NCI-H2107 (cell line): ENCODE data around the gene P2RY11.

Experiments
- DNase-seq: peaks from one replicate; lab custom pipeline; 2025; lab: John Stamatoyannopoulos, UW

The P2RY11 gene

GRCh38 chr19:10113964-10114650 lies 2.6 kb downstream of the P2RY11 start:
- DNase-seq, result no peak

DNA sequence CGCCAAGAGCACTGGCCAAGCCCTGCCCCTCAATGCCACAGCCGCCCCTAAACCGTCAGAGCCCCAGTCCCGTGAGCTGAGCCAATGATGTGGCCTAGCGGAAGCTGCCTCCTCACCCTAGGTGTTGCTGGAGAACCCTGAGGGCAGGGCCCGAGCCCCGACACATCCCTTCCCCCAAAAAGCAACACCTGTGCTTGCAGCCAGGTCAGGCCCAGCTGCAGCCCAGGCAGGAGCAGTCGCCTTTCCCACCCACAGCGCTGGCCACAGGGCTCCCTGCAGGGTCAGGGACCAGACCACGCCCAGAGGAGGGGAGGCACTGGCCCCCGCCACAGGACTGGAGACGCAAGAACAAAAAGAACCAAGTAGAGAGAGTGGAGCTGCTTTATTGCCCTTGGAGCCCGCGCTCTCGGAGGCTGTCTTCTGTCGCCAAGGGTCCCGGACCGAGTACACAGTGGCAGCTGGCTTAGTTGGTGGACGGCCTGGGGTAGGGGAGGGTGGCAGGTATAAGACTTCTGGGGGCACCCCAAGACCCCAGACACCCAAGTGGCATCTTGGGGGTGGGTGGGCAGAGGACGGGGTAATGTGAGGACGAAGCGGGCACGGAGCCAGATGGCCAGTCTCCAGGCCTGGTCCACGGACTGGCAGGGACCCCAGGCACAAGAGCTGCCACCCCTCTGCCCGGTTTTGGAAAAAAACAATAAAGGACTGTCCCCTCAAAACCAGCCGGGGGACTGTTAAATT lies 3.3 kb downstream of the P2RY11 start:
- DNase-seq, result no peak

GRCh38 chr19:10115392-10116084 lies 4.0 kb downstream of the P2RY11 start:
- DNase-seq, result no peak

DNA sequence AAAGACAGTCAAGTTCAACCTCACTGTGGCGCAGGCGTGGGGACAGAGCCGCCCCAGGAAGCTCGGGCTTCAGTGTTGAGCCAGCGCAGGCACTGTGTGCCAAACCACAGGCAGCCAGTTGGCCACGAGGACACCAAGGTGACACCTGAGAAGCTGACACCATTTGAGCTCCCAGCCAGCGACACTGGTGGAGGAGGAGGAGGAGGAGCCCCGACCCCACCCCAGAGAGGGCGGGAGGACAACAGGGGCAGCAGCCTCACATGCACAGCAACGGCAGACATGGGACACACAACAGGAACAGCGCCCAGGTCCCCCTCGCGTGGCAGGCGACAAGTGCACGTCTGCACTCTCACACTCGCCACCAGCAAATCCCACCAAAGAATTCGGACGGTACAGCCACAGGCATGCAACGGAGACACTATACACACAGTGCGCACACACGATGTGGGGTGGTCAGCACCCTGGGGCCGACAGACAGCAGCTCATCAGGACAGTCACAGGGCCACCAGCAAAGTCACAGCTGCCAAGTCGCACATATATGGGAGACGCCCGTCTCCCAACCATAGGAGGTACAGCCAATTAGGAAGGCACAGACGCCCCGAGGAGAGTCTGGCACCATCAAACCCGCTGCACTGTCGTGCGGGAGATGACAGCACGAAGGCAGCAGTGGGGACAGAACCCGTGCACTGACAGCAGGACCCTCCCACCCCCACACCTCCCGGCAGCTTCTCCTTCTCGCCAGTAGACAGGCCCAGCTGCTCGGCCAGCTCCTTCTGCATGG lies 4.8 kb downstream of the P2RY11 start:
- no peak for DNase-seq

GRCh38 chr19:10116866-10117616 lies 5.5 kb downstream of the P2RY11 start:
- no peak for DNase-seq

DNA sequence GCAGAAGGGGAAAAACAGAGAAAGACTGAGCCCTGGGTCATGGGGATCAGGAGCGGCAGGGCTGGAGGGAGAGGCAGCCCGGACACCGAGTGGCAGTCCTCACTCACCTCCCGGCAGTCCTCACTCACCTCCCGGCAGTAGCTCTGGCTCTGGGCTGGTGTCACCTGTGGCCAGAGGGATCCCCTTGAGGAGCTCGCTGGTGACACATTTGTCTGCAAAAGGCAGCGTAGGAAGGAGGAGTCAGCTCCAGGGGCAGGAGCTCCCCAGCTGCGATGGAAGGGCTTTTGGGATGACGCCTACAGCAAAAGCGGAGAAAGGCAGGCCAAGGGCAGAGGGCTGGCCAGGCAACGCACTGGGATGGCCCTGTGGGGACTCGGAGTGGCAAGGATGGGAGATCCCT lies 7.5 kb downstream of the P2RY11 start:
- DNase-seq, result no peak

DNA sequence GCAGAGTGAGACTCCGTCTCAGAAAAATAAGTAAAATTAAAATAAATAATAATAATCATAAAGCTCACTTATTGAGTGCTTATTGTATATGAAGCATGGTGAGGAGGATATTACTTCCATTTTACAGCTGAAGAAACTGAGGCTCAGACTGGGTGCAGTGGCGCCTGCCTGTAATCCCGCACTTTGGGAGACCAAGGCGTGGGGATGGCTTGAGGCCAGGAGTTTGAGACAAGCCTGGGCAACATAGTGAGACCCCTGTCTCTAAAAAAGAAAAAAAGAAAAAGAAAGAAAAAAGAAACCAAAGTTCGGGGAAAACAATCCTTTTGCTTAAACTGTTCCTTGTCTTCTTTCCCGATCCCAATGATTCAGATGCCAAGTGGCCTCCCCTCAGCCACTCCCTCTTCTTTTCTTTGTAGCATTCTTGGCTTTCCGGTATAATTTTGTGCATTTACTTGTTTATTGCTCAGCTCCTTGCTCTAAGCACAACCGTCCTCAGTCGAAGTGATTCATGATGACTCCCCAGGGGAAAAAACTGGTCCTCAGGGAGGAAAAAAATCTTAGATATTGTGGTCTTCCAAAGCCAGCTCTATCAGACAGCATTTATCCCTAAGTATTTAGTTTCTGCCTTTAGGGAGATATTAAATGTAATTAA lies 9.2 kb downstream of the P2RY11 start:
- no peak for DNase-seq

- DNase-seq, result no peak
Observed at GRCh38 chr19:10122045-10122444, 10.6 kb downstream of the P2RY11 start.

- DNase-seq, result no peak
Observed at GRCh38 chr19:10124429-10124828, 12.9 kb downstream of the P2RY11 start.

GRCh38 chr19:10126213-10126639 lies 14.7 kb downstream of the P2RY11 start:
- DNase-seq, result no peak

- DNase-seq, result no peak
Observed at GRCh38 chr19:10132905-10133304, 21.4 kb downstream of the P2RY11 start.

GRCh38 chr19:10133596-10133995 lies 22.1 kb downstream of the P2RY11 start:
- peak; percentile 72 for DNase-seq

- no peak for DNase-seq
Observed at GRCh38 chr19:10134040-10134439, 22.5 kb downstream of the P2RY11 start.

- no peak for DNase-seq
Observed at GRCh38 chr19:10135551-10136334, 24.2 kb downstream of the P2RY11 start.

DNA sequence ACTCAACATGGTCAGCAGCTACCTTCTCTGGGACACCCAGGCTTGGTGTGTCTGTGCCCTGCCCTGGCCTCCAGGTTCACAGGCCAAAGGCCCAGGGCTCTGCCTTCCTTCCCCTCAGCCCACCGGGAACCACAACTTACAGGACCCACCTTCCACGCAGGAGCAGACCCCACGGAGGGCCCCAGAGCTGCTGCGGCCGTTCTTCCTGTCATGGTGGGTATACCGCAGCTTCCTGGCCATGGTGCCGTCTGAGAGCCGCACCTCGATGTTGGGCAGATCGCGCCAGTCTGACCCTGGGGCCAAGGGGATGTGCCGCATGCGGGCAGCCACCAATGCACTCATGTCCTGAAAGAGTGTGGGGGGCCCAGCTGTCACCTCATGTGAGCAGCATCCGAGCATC lies 25.4 kb downstream of the P2RY11 start:
- DNase-seq, result no peak

GRCh38 chr19:10137751-10138682 lies 26.5 kb downstream of the P2RY11 start:
- no peak for DNase-seq

GRCh38 chr19:10138879-10139795 lies 27.6 kb downstream of the P2RY11 start:
- DNase-seq, result no peak

DNA sequence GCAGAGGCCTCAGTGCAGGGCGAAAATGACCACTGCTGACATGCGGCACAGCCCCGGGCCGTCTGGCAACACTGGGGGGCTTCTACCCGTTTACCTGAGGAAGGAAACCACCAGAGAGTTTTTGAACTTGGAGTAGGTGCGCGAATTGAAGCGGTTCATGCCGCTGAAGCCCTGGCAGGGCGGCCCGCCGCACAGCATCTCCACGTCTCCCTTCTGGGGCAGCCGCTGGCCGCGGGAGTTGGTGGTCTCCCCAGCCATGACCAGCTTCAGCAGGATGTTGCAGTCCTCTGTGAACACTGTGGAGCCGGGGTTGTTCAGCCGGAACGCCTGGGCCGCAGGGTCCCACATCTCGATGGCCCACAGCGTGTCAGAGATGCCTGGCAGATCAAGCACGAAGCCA lies 28.5 kb downstream of the P2RY11 start:
- no peak for DNase-seq
